Stimulated activated naive CD8-positive, alpha-beta T cell treated with anti-CD3 and anti-CD28 coated beads, Interleukin-15, amount 100 ng/mL, for 72 hours (primary cell): Measurements from ENCODE around the gene ARID5B.
A peak's percentile ranks its signal among the peaks of the same experiment; 100 is the strongest.

Source experiments
- ATAC-seq: fragments of 150-1000 bp; cut with Tn5 transposase; 2 replicates; pipeline ENCODE4 v1.10.0; 2021; ENCODE audit warnings: mild to moderate bottlenecking, moderate library complexity
- DNase-seq, 2 donors: peaks; one replicate each; pipeline ENCODE4 v3.0.0; 2021 to 2022
- H3K27ac Mint-ChIP-seq, 2 donors: one replicate each; pipeline ENCODE4 v1.8.0; 2022; ENCODE audit warnings: mild to moderate bottlenecking in 2 of 2, mixed read lengths in 2 of 2, moderate library complexity in 2 of 2
- H3K27me3 Mint-ChIP-seq: one replicate; pipeline ENCODE4 v1.8.0; 2022; ENCODE audit warnings: mixed read lengths
- H3K4me1 Mint-ChIP-seq: one replicate; pipeline ENCODE4 v1.8.0; 2022; ENCODE audit warnings: mild to moderate bottlenecking, mixed read lengths
- H3K4me3 Mint-ChIP-seq, 2 donors: one replicate each; pipeline ENCODE4 v1.8.0; 2022; ENCODE audit warnings: mild to moderate bottlenecking in 2 of 2, mixed read lengths in 2 of 2, moderate library complexity in 1 of 2
- H3K9me3 Mint-ChIP-seq, 2 donors: one replicate each; pipeline ENCODE4 v1.8.0; 2022; ENCODE audit warnings: mixed read lengths in 2 of 2

ARID5B gene

GRCh38 chr10:61871487-61871886 lies 30.0 kb upstream of the ARID5B start:
- H3K27me3 Mint-ChIP-seq = peaks cover 27% of the 10 kb centered on the region
- H3K9me3 Mint-ChIP-seq = no peaks in the 10 kb centered on the region
- peaks cover 14% of the 10 kb centered on the region for H3K4me1 Mint-ChIP-seq

GRCh38 chr10:61877887-61878739 lies 23.4 kb upstream of the ARID5B start:
- ATAC-seq (no peak), DNase-seq (no peak)
- Mint-ChIP-seq H3K4me3 (no peak overlapping the region), H3K9me3 (no peaks in the 10 kb centered on the region), H3K4me1 (peaks cover 29% of the 10 kb centered on the region), H3K27ac (no peak overlapping the region), H3K27me3 (peaks cover 20% of the 10 kb centered on the region)

More at GRCh38 chr10:61871487-61871886, 30.0 kb upstream of the ARID5B start:
- no peak overlapping the region for H3K27ac Mint-ChIP-seq
- H3K4me3 Mint-ChIP-seq = no peak overlapping the region
- ATAC-seq (no peak), DNase-seq (no peak)

- Mint-ChIP-seq H3K27ac (no peak overlapping the region), H3K4me3 (no peak overlapping the region), H3K27me3 (peaks cover 20% of the 10 kb centered on the region), H3K9me3 (no peaks in the 10 kb centered on the region), H3K4me1 (peaks cover 27% of the 10 kb centered on the region)
- no peak for DNase-seq
- no peak for ATAC-seq
Measured at GRCh38 chr10:61878740-61879068, 22.8 kb upstream of the ARID5B start.

- no peaks in the 10 kb centered on the region for H3K27me3 Mint-ChIP-seq
- H3K4me3 Mint-ChIP-seq = peak overlapping the region; percentile 45 to 65
- peak; percentile 93 for ATAC-seq
- peak; percentile 56 to 72 for DNase-seq
- peak overlapping the region; percentile 88 to 97 for H3K27ac Mint-ChIP-seq
- H3K4me1 Mint-ChIP-seq = peaks cover 30% of the 10 kb centered on the region
- peaks cover 0 to 10% of the 10 kb centered on the region in 2 donors for H3K9me3 Mint-ChIP-seq
Measured at GRCh38 chr10:61882621-61883370, 18.7 kb upstream of the ARID5B start.

GRCh38 chr10:61883371-61884025 lies 18.0 kb upstream of the ARID5B start:
- H3K27ac Mint-ChIP-seq = peak overlapping the region; percentile 88 to 97
- DNase-seq (no peak), ATAC-seq (peak; percentile 36)
- peaks cover 0 to 10% of the 10 kb centered on the region in 2 donors for H3K9me3 Mint-ChIP-seq
- H3K4me3 Mint-ChIP-seq = no peak overlapping the region
- H3K4me1 Mint-ChIP-seq = peaks cover 32% of the 10 kb centered on the region
- no peaks in the 10 kb centered on the region for H3K27me3 Mint-ChIP-seq

GRCh38 chr10:61887772-61888171 lies 13.7 kb upstream of the ARID5B start:
- Mint-ChIP-seq H3K4me1 (peaks cover 21% of the 10 kb centered on the region), H3K27ac (no peak overlapping the region), H3K27me3 (no peaks in the 10 kb centered on the region), H3K4me3 (no peak overlapping the region), H3K9me3 (peaks cover 0 to 10% of the 10 kb centered on the region in 2 donors)
- DNase-seq (no peak), ATAC-seq (no peak)

GRCh38 chr10:61888744-61889143 lies 12.8 kb upstream of the ARID5B start:
- Mint-ChIP-seq H3K9me3 (peaks cover 0 to 10% of the 10 kb centered on the region in 2 donors), H3K27ac (no peak overlapping the region), H3K4me3 (no peak overlapping the region), H3K4me1 (peaks cover 15% of the 10 kb centered on the region), H3K27me3 (no peaks in the 10 kb centered on the region)
- DNase-seq (no peak), ATAC-seq (peak; percentile 70)

- Mint-ChIP-seq H3K27me3 (no peaks in the 10 kb centered on the region), H3K4me3 (no peak overlapping the region), H3K27ac (no peak overlapping the region), H3K4me1 (peaks cover 18% of the 10 kb centered on the region), H3K9me3 (no peaks in the 10 kb centered on the region)
- DNase-seq = no peak
- ATAC-seq = no peak
Measured at GRCh38 chr10:61890430-61890829, 11.1 kb upstream of the ARID5B start.

- no peak for ATAC-seq
- H3K4me1 Mint-ChIP-seq = peaks cover 18% of the 10 kb centered on the region
- no peaks in the 10 kb centered on the region for H3K27me3 Mint-ChIP-seq
Measured at GRCh38 chr10:61890881-61891409, 10.6 kb upstream of the ARID5B start.

GRCh38 chr10:61891906-61892585 lies 9.5 kb upstream of the ARID5B start:
- peaks cover 23% of the 10 kb centered on the region for H3K4me1 Mint-ChIP-seq
- H3K27ac Mint-ChIP-seq = no peak overlapping the region
- ATAC-seq = no peak
- H3K4me3 Mint-ChIP-seq = no peak overlapping the region
- no peaks in the 10 kb centered on the region for H3K9me3 Mint-ChIP-seq
- no peak for DNase-seq
- no peaks in the 10 kb centered on the region for H3K27me3 Mint-ChIP-seq

More at GRCh38 chr10:61890881-61891409, 10.6 kb upstream of the ARID5B start:
- no peak overlapping the region for H3K27ac Mint-ChIP-seq
- no peak for DNase-seq
- no peaks in the 10 kb centered on the region for H3K9me3 Mint-ChIP-seq
- H3K4me3 Mint-ChIP-seq = no peak overlapping the region

- H3K4me3 Mint-ChIP-seq = no peak overlapping the region
- peaks cover 32% of the 10 kb centered on the region for H3K4me1 Mint-ChIP-seq
- ATAC-seq (no peak), DNase-seq (no peak)
- H3K27ac Mint-ChIP-seq = no peak overlapping the region
- H3K27me3 Mint-ChIP-seq = no peaks in the 10 kb centered on the region
- no peaks in the 10 kb centered on the region for H3K9me3 Mint-ChIP-seq
Measured at GRCh38 chr10:61892961-61893360, 8.5 kb upstream of the ARID5B start.

- Mint-ChIP-seq H3K9me3 (no peaks in the 10 kb centered on the region), H3K4me1 (peaks cover 36% of the 10 kb centered on the region), H3K4me3 (no peak overlapping the region), H3K27me3 (no peaks in the 10 kb centered on the region), H3K27ac (no peak overlapping the region)
- DNase-seq (no peak), ATAC-seq (no peak)
Measured at GRCh38 chr10:61894133-61894532, 7.4 kb upstream of the ARID5B start.

- Mint-ChIP-seq H3K27ac (peak overlapping the region in 1 of 2 donors; percentile 19), H3K27me3 (no peaks in the 10 kb centered on the region), H3K9me3 (no peaks in the 10 kb centered on the region), H3K4me1 (peaks cover 45% of the 10 kb centered on the region), H3K4me3 (no peak overlapping the region)
- DNase-seq (no peak), ATAC-seq (no peak)
Measured at GRCh38 chr10:61895898-61896600, 5.5 kb upstream of the ARID5B start.

GRCh38 chr10:61896854-61897661 lies 4.4 kb upstream of the ARID5B start:
- no peaks in the 10 kb centered on the region for H3K9me3 Mint-ChIP-seq
- no peaks in the 10 kb centered on the region for H3K27me3 Mint-ChIP-seq
- peak; percentile 74 to 77 for DNase-seq
- H3K4me3 Mint-ChIP-seq = peak overlapping the region; percentile 36 to 79
- H3K27ac Mint-ChIP-seq = peak overlapping the region; percentile 84 to 86
- ATAC-seq = peak; percentile 89
- H3K4me1 Mint-ChIP-seq = peaks cover 45% of the 10 kb centered on the region
